NT2/D1 (cell line): ENCODE results near the gene SYNGR1.

Experiments used
- DNase-seq: peaks from one replicate; pipeline ENCODE4 v3.0.0-alpha.2; 2011; ENCODE audit warnings: low read depth, low spot score
- H3K27me3 ChIP-seq: 2 replicates; pipeline ENCODE4 v1.6.0; 2011; ENCODE audit warnings: mild to moderate bottlenecking; ENCODE audit not compliant: insufficient read length, insufficient read depth
- H3K36me3 ChIP-seq: 2 replicates; pipeline ENCODE4 v1.6.1; 2011; ENCODE audit warnings: mild to moderate bottlenecking, low read length, mixed read lengths; ENCODE audit not compliant: insufficient read depth, insufficient read length
- H3K4me1 ChIP-seq: 2 replicates; pipeline ENCODE4 v1.5.1; 2011; ENCODE audit not compliant: insufficient read depth, insufficient read length
- H3K4me3 ChIP-seq: 2 replicates; pipeline ENCODE4 v1.5.1; 2011; ENCODE audit warnings: low read depth; ENCODE audit not compliant: insufficient read length
- H3K9ac ChIP-seq: 2 replicates; pipeline ENCODE4 v1.6.0; 2011; ENCODE audit warnings: low read depth; ENCODE audit not compliant: insufficient read length
- H3K9me3 ChIP-seq: 2 replicates; pipeline ENCODE4 v1.5.1; 2011; ENCODE audit warnings: mild to moderate bottlenecking, low read length; ENCODE audit not compliant: insufficient read depth
- SUZ12 ChIP-seq: IDR thresholded peaks from 2 replicates; pipeline ENCODE4 v1.6.1; 2011; ENCODE audit not compliant: insufficient read length, insufficient read depth; ENCODE audit errors: extremely low read depth
- YY1 ChIP-seq: IDR thresholded peaks from 2 replicates; pipeline ENCODE4 v1.6.1; 2011; ENCODE audit not compliant: insufficient read length, insufficient read depth
- ZNF274 ChIP-seq: IDR thresholded peaks from 2 replicates; pipeline ENCODE4 v1.6.1; 2011; ENCODE audit warnings: mild to moderate bottlenecking, low read depth, low read length

Gene SYNGR1

GRCh38 chr22:39381930-39382329 is 32.1 kb downstream of the SYNGR1 start:
- Histone ChIP-seq H3K36me3 (peaks cover 21% of the 10 kb centered on the region), H3K4me1 (peaks cover 7% of the 10 kb centered on the region), H3K9ac (no peak overlapping the region), H3K27me3 (no peaks in the 10 kb centered on the region), H3K4me3 (no peak overlapping the region), H3K9me3 (no peaks in the 10 kb centered on the region)
- TF ChIP-seq ZNF274: no peak
- no peak for TF ChIP-seq SUZ12
- no peak for TF ChIP-seq YY1
- no peak for DNase-seq

- Histone ChIP-seq H3K4me1 (peaks cover 7% of the 10 kb centered on the region), H3K9me3 (no peaks in the 10 kb centered on the region)
Observed at GRCh38 chr22:39382410-39382809, 32.6 kb downstream of the SYNGR1 start.

GRCh38 chr22:39383841-39384625 is 34.2 kb downstream of the SYNGR1 start:
- Histone ChIP-seq H3K4me3 (no peak overlapping the region), H3K9ac (no peak overlapping the region), H3K27me3 (peaks cover 8% of the 10 kb centered on the region), H3K9me3 (no peaks in the 10 kb centered on the region), H3K4me1 (peaks cover 7% of the 10 kb centered on the region), H3K36me3 (peaks cover 3% of the 10 kb centered on the region)
- no peak for TF ChIP-seq SUZ12
- no peak for TF ChIP-seq YY1
- no peak for TF ChIP-seq ZNF274
- DNase-seq: no peak

More at GRCh38 chr22:39382410-39382809, 32.6 kb downstream of the SYNGR1 start:
- H3K4me3 ChIP-seq: no peak overlapping the region
- no peak overlapping the region for H3K9ac ChIP-seq
- no peaks in the 10 kb centered on the region for H3K27me3 ChIP-seq
- H3K36me3 ChIP-seq: peaks cover 18% of the 10 kb centered on the region
- TF ChIP-seq ZNF274 (no peak), SUZ12 (no peak), YY1 (no peak)
- DNase-seq: no peak

GRCh38 chr22:39384750-39385480 is 35.1 kb downstream of the SYNGR1 start:
- no peaks in the 10 kb centered on the region for H3K36me3 ChIP-seq
- peaks cover 17% of the 10 kb centered on the region for H3K27me3 ChIP-seq
- no peak overlapping the region for H3K9ac ChIP-seq
- peaks cover 7% of the 10 kb centered on the region for H3K4me1 ChIP-seq
- TF ChIP-seq SUZ12: no peak
- no peaks in the 10 kb centered on the region for H3K9me3 ChIP-seq
- DNase-seq: no peak
- no peak overlapping the region for H3K4me3 ChIP-seq

- H3K4me3 ChIP-seq: peak overlapping the region; percentile 59
- no peaks in the 10 kb centered on the region for H3K9me3 ChIP-seq
- peaks cover 6% of the 10 kb centered on the region for H3K4me1 ChIP-seq
- TF ChIP-seq SUZ12 (no peak), YY1 (no peak)
- peak; percentile 89 for DNase-seq
- H3K27me3 ChIP-seq: peaks cover 19% of the 10 kb centered on the region
- H3K36me3 ChIP-seq: no peaks in the 10 kb centered on the region
- peak overlapping the region; percentile 76 for H3K9ac ChIP-seq
Observed at GRCh38 chr22:39388261-39389011, 38.6 kb downstream of the SYNGR1 start.

GRCh38 chr22:39389420-39389819 is 39.6 kb downstream of the SYNGR1 start:
- no peak for DNase-seq
- Histone ChIP-seq H3K9ac (no peak overlapping the region), H3K4me3 (no peak overlapping the region), H3K4me1 (peaks cover 2% of the 10 kb centered on the region), H3K27me3 (peaks cover 19% of the 10 kb centered on the region), H3K9me3 (no peaks in the 10 kb centered on the region), H3K36me3 (no peaks in the 10 kb centered on the region)
- TF ChIP-seq SUZ12 (no peak), ZNF274 (no peak), YY1 (no peak)

GRCh38 chr22:39392341-39392948 is 42.7 kb downstream of the SYNGR1 start:
- no peaks in the 10 kb centered on the region for H3K36me3 ChIP-seq
- DNase-seq: no peak
- TF ChIP-seq YY1: no peak
- TF ChIP-seq SUZ12: no peak
- no peak for TF ChIP-seq ZNF274

More at GRCh38 chr22:39392341-39392948, 42.7 kb downstream of the SYNGR1 start:
- Histone ChIP-seq H3K9ac (no peak overlapping the region), H3K4me3 (no peak overlapping the region), H3K27me3 (peaks cover 19% of the 10 kb centered on the region), H3K4me1 (no peaks in the 10 kb centered on the region), H3K9me3 (no peaks in the 10 kb centered on the region)
